Neural cell (in vitro differentiated cells): ENCODE data around the gene POLD4.

ENCODE experiments used
- CTCF ChIP-seq: fragments of 450-650 bp; IDR thresholded peaks from 2 replicates; pipeline ENCODE4 v1.5.1; 2014; ENCODE audit warnings: antibody characterized with exemption, mild to moderate bottlenecking, moderate library complexity; ENCODE audit not compliant: poor library complexity, severe bottlenecking
- EZH2 ChIP-seq: fragments of 200-600, 300-800 bp; shearing (Covaris generic), sonication (generic); IDR thresholded peaks from 2 replicates; pipeline ENCODE4 v1.6.1; 2014; ENCODE audit warnings: antibody characterized with exemption, low read length, borderline replicate concordance, mild to moderate bottlenecking; ENCODE audit not compliant: insufficient read depth, poor library complexity, severe bottlenecking
- MXI1 ChIP-seq: fragments of 450-650 bp; conservative IDR thresholded peaks from 2 replicates; pipeline ENCODE4 v1.6.1; 2014; ENCODE audit warnings: antibody characterized with exemption, mild to moderate bottlenecking; ENCODE audit not compliant: poor library complexity, severe bottlenecking
- REST ChIP-seq: IDR thresholded peaks from 2 replicates; pipeline ENCODE4 v1.6.1; 2012; ENCODE audit warnings: borderline replicate concordance
- SMC3 ChIP-seq: fragments of 450-650 bp; conservative IDR thresholded peaks from 2 replicates; pipeline ENCODE4 v1.6.1; 2014; ENCODE audit warnings: antibody characterized with exemption, mild to moderate bottlenecking, moderate library complexity; ENCODE audit not compliant: poor library complexity

GRCh38 chr11:67398661-67399563 is 45.6 kb upstream of the POLD4 start:
- TF ChIP-seq CTCF (no peak), EZH2 (no peak), REST (no peak), MXI1 (no peak), SMC3 (no peak)
